ENCODE data around the gene CACNG4.
"Not testable (repeated sequence)": the region's sequence is repeated elsewhere in the genome, so short reads cannot be mapped to it uniquely, and the experiment has no call there.

Gene CACNG4

DNA sequence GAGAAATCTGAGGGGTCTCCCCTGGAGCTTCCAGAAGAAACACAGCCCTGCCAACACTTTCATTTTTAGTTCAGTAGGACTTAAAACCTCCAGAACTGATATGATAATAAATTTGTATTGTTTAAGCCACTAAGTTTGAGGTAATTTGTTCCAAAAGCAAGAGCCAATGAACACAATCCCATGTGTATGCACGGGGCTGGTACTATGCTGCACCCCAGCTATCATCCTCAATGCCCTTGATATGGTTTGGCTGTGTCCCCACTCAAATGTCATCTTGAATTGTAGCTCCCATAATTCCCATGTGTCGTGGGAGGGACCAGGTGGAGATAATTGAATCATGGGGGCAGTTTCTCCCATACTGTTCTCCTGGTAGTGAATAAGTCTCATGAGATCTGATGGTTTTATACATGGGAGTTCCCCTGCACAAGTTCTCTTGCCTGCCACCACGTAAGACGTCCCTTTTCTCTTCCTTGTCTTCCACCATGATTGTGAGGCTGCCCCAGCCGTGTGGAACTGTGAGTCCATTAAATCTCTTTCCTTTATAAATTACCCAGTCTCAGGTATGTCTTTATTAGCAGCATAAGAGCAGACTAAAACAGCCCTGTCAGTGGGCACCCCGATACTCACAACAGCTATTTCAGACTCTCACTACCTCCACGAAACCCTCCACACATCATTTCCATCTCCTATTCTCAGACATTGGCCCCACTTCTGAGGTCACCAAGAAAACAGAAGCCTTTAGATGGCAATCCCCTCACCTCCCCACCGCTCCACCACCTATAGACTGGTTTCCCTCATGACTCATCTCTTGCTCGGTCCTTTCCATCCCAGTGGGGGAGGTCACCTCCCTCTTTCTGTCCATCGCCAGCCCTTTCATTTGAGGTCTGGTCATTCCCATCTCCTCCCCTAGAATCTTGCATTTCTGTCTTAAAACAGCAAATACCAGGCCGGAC lies 70.9 kb downstream of the CACNG4 start:
- Histone ChIP-seq H3K9me3 (ENCODE audit: control insufficient read depth, low read length) (no peaks in the 10 kb centered on the region), H3K36me3 (ENCODE audit: control insufficient read depth, insufficient read depth, low read length) (no peaks in the 10 kb centered on the region), H3K9ac (no peak overlapping the region), H3K4me3 (ENCODE audit: low read depth, low read length) (no peak overlapping the region), H3K4me1 (no peaks in the 10 kb centered on the region), H3K27ac (no peak overlapping the region), H3K4me2 (ENCODE audit: low read length) (no peak overlapping the region), H2AFZ (no peak overlapping the region), H3K27me3 (ENCODE audit: control insufficient read depth, insufficient read depth, low read length) (no peaks in the 10 kb centered on the region), H3K79me2 (no peaks in the 10 kb centered on the region)
- TF ChIP-seq, protein P1, sequence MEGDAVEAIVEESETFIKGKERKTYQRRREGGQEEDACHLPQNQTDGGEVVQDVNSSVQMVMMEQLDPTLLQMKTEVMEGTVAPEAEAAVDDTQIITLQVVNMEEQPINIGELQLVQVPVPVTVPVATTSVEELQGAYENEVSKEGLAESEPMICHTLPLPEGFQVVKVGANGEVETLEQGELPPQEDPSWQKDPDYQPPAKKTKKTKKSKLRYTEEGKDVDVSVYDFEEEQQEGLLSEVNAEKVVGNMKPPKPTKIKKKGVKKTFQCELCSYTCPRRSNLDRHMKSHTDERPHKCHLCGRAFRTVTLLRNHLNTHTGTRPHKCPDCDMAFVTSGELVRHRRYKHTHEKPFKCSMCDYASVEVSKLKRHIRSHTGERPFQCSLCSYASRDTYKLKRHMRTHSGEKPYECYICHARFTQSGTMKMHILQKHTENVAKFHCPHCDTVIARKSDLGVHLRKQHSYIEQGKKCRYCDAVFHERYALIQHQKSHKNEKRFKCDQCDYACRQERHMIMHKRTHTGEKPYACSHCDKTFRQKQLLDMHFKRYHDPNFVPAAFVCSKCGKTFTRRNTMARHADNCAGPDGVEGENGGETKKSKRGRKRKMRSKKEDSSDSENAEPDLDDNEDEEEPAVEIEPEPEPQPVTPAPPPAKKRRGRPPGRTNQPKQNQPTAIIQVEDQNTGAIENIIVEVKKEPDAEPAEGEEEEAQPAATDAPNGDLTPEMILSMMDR (IDR thresholded peaks at IDR 0.05) = no peak

DNA sequence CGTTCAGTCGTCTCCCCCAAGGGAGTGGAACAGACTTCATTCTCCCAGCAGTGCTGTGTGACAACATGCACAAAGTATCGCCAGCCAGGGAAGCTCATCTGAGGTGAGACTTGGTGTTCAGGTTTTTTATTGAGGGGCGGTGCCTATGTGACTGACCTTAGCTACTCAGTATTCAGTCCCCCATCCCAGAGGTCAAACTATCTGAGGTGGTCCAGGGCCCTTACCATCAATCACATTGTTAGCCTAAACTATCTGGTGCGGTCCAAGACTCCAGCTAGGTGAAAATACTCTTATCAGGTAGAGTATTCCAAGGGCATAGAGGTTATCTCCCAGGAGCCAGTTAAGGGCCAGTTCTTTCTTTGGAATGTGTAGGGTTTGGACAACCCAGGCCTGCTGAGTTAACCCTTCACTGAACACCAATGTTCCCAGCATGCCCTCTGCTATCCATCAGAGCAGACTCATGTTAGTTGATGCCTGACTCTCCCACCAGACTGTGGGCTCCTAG lies 74.4 kb downstream of the CACNG4 start:
- H3K79me2 ChIP-seq = no peaks in the 10 kb centered on the region
- H3K9ac ChIP-seq = no peak overlapping the region
- no peak overlapping the region for H2AFZ ChIP-seq
- no peaks in the 10 kb centered on the region for H3K36me3 ChIP-seq (ENCODE audit: control insufficient read depth, insufficient read depth, low read length)
- H3K27me3 ChIP-seq (ENCODE audit: control insufficient read depth, insufficient read depth, low read length) = no peaks in the 10 kb centered on the region
- no peak overlapping the region for H3K27ac ChIP-seq
- H3K4me1 ChIP-seq = no peaks in the 10 kb centered on the region
- no peak overlapping the region for H3K4me3 ChIP-seq (ENCODE audit: low read depth, low read length)
- H3K4me2 ChIP-seq (ENCODE audit: low read length) = no peak overlapping the region
- H3K9me3 ChIP-seq (ENCODE audit: control insufficient read depth, low read length) = no peaks in the 10 kb centered on the region
- TF ChIP-seq, protein P1 (IDR thresholded peaks at IDR 0.05) = no peak

DNA sequence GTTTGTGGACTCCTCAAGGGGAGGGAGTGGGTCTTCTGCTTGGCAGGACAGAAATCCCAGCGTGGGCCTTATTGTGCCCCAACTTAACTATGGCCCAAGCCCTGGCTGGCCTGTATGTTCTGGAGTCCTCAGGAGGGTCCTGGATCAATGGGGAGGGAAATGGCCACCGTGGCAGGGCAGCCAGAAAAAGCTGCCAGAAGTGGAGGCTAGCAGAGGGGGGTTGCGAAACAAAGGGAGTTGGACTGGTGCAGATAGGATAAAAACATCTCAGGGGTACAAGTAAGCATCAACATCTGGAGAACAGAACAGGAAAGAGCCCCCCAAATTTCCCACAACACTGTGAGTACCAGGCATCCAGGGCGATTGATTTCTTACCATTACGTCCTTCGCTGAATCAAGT lies 76.1 kb downstream of the CACNG4 start:
- TF ChIP-seq, protein P1 (IDR thresholded peaks at IDR 0.05) = no peak
- H3K4me2 ChIP-seq (ENCODE audit: low read length) = no peak overlapping the region
- no peaks in the 10 kb centered on the region for H3K36me3 ChIP-seq (ENCODE audit: control insufficient read depth, insufficient read depth, low read length)
- no peaks in the 10 kb centered on the region for H3K27me3 ChIP-seq (ENCODE audit: control insufficient read depth, insufficient read depth, low read length)
- no peak overlapping the region for H3K4me3 ChIP-seq (ENCODE audit: low read depth, low read length)
- no peak overlapping the region for H3K9ac ChIP-seq
- no peaks in the 10 kb centered on the region for H3K79me2 ChIP-seq
- no peaks in the 10 kb centered on the region for H3K9me3 ChIP-seq (ENCODE audit: control insufficient read depth, low read length)
- H3K27ac ChIP-seq = no peak overlapping the region
- H3K4me1 ChIP-seq = no peaks in the 10 kb centered on the region
- no peak overlapping the region for H2AFZ ChIP-seq

DNA sequence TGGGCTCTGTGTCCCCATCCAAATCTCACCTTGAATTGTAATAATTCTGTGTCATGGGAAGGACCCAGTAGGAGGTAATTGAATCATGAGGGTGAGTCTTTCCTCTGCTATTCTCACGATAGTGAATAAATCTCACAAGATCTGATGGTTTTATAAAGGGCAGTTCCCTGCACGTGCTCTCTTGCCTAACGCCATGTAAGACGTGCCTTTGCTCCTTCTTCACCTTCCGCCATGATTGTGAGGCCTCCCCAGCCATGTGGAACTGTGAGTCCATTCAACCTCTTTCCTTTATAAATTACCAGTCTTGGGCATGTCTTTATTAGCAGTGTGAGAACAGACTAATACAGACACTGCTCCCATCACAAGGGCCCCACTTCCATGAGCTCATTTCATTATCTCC lies 76.6 kb downstream of the CACNG4 start:
- not testable (repeated sequence) for H3K36me3 ChIP-seq (ENCODE audit: control insufficient read depth, insufficient read depth, low read length); H3K9ac ChIP-seq; H2AFZ ChIP-seq

DNA sequence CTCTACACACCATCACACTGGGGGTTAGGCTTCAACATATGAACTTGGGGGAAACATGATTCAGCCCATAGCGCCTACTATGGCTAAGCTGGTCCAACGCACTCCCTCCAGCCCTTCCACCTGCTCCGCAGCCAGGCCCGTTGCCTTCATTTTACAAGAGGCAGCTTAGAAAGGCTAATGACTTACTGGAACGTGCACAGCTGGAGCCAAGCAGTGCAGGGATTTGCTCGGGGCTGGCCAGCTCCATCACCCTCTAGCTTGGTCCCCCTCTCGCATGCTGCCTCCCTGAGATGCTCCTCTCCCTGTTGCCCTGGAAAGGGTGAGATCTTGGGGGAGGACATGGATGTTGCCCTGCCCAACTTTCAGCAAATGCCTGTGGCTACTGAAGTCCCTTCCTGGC lies 77.0 kb downstream of the CACNG4 start:
- H2AFZ ChIP-seq = no peak overlapping the region
- no peaks in the 10 kb centered on the region for H3K4me1 ChIP-seq
- no peaks in the 10 kb centered on the region for H3K36me3 ChIP-seq (ENCODE audit: control insufficient read depth, insufficient read depth, low read length)
- H3K4me3 ChIP-seq (ENCODE audit: low read depth, low read length) = no peak overlapping the region
- H3K27me3 ChIP-seq (ENCODE audit: control insufficient read depth, insufficient read depth, low read length) = no peaks in the 10 kb centered on the region
- H3K4me2 ChIP-seq (ENCODE audit: low read length) = no peak overlapping the region
- H3K79me2 ChIP-seq = no peaks in the 10 kb centered on the region
- TF ChIP-seq, protein P1 (IDR thresholded peaks at IDR 0.05) = no peak
- no peaks in the 10 kb centered on the region for H3K9me3 ChIP-seq (ENCODE audit: control insufficient read depth, low read length)
- H3K9ac ChIP-seq = no peak overlapping the region
- H3K27ac ChIP-seq = no peak overlapping the region

More for the DNA sequence above, 76.6 kb downstream of the CACNG4 start:
- H3K27me3 ChIP-seq (ENCODE audit: control insufficient read depth, insufficient read depth, low read length); H3K4me3 ChIP-seq (ENCODE audit: low read depth, low read length); H3K4me1 ChIP-seq; H3K79me2 ChIP-seq; H3K27ac ChIP-seq; H3K4me2 ChIP-seq (ENCODE audit: low read length); H3K9me3 ChIP-seq (ENCODE audit: control insufficient read depth, low read length): not testable (repeated sequence)

All from parathyroid adenoma (tissue), 2 donors.